ENCODE measurements around the gene DSCAML1.

DNA sequence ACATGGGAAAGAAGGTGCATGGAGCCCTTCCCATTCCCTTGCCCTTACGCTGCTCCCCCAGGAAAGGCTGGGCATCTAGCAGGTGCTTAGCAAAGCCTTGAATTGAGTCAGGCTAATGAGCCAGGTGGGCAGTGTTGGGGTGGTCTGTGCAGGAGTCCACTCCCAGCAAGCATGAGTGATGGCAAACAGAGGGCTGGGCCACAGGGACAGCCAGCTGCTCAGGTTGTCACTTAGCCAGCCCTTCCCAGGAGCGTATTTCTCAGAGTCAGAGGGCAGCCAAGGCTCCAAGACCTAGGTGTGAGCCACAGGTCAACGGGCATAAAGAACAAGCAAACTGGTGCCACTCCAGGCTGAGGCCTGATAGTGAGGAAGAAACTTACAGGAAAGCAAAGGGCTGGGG lies 149.8 kb downstream of the DSCAML1 start:
- TF ChIP-seq CTCF (IDR thresholded peaks at IDR 0.05) (no peak), POLR2A (IDR thresholded peaks at IDR 0.05) (no peak)
